Adrenal gland (tissue), 12 donors: Measurements from ENCODE around the gene CFAP97D1. TPM values are rescaled to one million over a fixed set of nuclear protein-coding genes. Genes with fewer than 3 reads are reported as not detected.

Source experiments
- DNase-seq, 7 donors: peaks; one replicate each; pipeline ENCODE4 v3.0.0-alpha.2; 2019 to 2020
- H3K27ac ChIP-seq, 5 donors: fragments of 200-600 bp; sonication (generic) in 4 of 5; 1 replicate in 3 of 5; 2 replicates in 2 of 5; pipeline versions ENCODE4 v1.5.1 to v1.8.0; 2016 to 2020; ENCODE audit warnings: mild to moderate bottlenecking in 1 of 5
- H3K27me3 ChIP-seq: fragments of 200-600 bp; 2 replicates; pipeline ENCODE4 v1.8.0; 2021
- H3K36me3 ChIP-seq, 2 donors: fragments of 200-600 bp; replicated peaks in 1 of 2; 1 replicate in 1 of 2; 2 replicates in 1 of 2; pipeline versions ENCODE4 v1.5.1 to v1.8.0; 2018 to 2022
- H3K4me1 ChIP-seq, 2 donors: fragments of 200-600 bp; replicated peaks in 1 of 2; 1 replicate in 1 of 2; 2 replicates in 1 of 2; pipeline versions ENCODE4 v1.5.1 to v1.8.0; 2018 to 2021
- H3K4me3 ChIP-seq, 4 donors: fragments of 200-600 bp; sonication (generic) in 3 of 4; one replicate each; pipeline ENCODE4 v1.5.1; 2016 to 2018
- H3K9me3 ChIP-seq, 3 donors: fragments of 200-600 bp; sonication (generic) in 1 of 3; replicated peaks in 1 of 3; 1 replicate in 2 of 3; 2 replicates in 1 of 3; pipeline versions ENCODE4 v1.5.1 to v1.8.0; 2016 to 2021
- CTCF ChIP-seq, 6 experiments: fragments of 450-650 bp in 4 of 6; fragments of 200-600 bp in 2 of 6; sonication (generic) in 1 of 6; IDR thresholded peaks; 1 replicate in 5 of 6; 2 replicates in 1 of 6; pipeline versions ENCODE4 v1.5.1 to v1.8.0; 2016 to 2021; ENCODE audit warnings: antibody characterized with exemption in 6 of 6, mild to moderate bottlenecking in 2 of 6, moderate library complexity in 1 of 6
- POLR2A ChIP-seq, 2 donors: fragments of 450-650 bp; IDR thresholded peaks; one replicate each; pipeline ENCODE4 v1.6.1; 2017; ENCODE audit warnings: antibody characterized with exemption in 2 of 2, mild to moderate bottlenecking in 2 of 2, moderate library complexity in 1 of 2
- WGBS, 4 donors: extraction: QIAGEN DNeasy Blood & Tissue Kit in 2 of 4; methylation state at CpG; one replicate each; pipeline versions ENCODE4 v1.1.5 to v1.1.7; 2013 to 2017; 5-methylcytosine and 5-hydroxymethylcytosine counted together
- intact Hi-C, 2 donors: fragments of 100-400 bp; cut with DNase I; formaldehyde crosslinking; loops; one replicate each; pipeline versions ENCODE4 v1.14.1 to v1.15.0; 2022 to 2023
- polyA plus RNA-seq, 3 donors: library from polyadenylated mRNA; stranded (reverse); fragments of 200-250 nt in 2 of 3; fragments of 350-450 nt in 1 of 3; fragmentation: Illumina TruSeq in 1 of 3; extraction: RNeasy Lipid Tissue Mini Kit (QIAGEN cat#74804) in 1 of 3; gene quantifications; one replicate each; pipeline ENCODE4 v1.2.3, GENCODE V29; 2013 to 2014
- total RNA-seq, 9 donors: library from RNA; depleted of rRNA in 4 of 9; stranded (reverse); fragments of >200 nt in 4 of 9; fragments of 120-200 nt in 1 of 9; fragmentation: NEBNext Ultra II Directional in 1 of 9; extraction: Animal tissue kit (Norgen Biotek cat#: 25700) in 1 of 9; gene quantifications; one replicate each; pipeline versions ENCODE4 v1.1.0 to v1.2.4, GENCODE V29; 2013 to 2023
- donor health status: healthy with polysubstance abuse.
- donor health status: Bipolar disorder and iron deficiency.
- donor health status: DM: yes; HTN: yes; CAD: no.
- donor health status: DM: no; HTN: no; CAD: no.
- donor health status: DM: no; HTN: no; CAD: no.
- donor health status: DM: yes; HTN: yes; CAD: no.

CFAP97D1 gene
- total and polyA plus RNA-seq, 12 donors, result under 0.01 to 0.28 TPM; not detected in 10

GRCh38 chr17:43772877-43773648 lies 7.2 kb upstream of the CFAP97D1 start:
- 75 to 81% (median 76%) methylated on average over 10 of the region's 10 CpGs for WGBS, 4 donors

GRCh38 chr17:43774304-43775250 lies 5.7 kb upstream of the CFAP97D1 start:
- WGBS, 4 donors, result 89 to 97% (median 91%) methylated on average over 10 to 16 of the region's 16 CpGs
- DNase-seq, result no peak
- TF ChIP-seq POLR2A (IDR thresholded peaks at IDR 0.05), result no peak
- TF ChIP-seq CTCF (IDR thresholded peaks at IDR 0.05), result no peak
- intact Hi-C loops, result no loop called here
- Histone ChIP-seq H3K4me3 (no peak overlapping the region), H3K9me3 (no peaks in the 10 kb centered on the region), H3K27me3 (no peaks in the 10 kb centered on the region), H3K4me1 (peaks cover 12 to 33% of the 10 kb centered on the region in 2 donors), H3K36me3 (peaks cover 0 to 54% of the 10 kb centered on the region in 2 donors), H3K27ac (no peak overlapping the region)

More at GRCh38 chr17:43772877-43773648, 7.2 kb upstream of the CFAP97D1 start:
- intact Hi-C loops, result no loop called here
- Histone ChIP-seq H3K27me3 (no peaks in the 10 kb centered on the region), H3K27ac (peak overlapping the region in 2 of 5 donors; percentile 53 to 57), H3K36me3 (peaks cover 0 to 69% of the 10 kb centered on the region in 2 donors), H3K4me1 (peaks cover 12 to 37% of the 10 kb centered on the region in 2 donors), H3K9me3 (no peaks in the 10 kb centered on the region), H3K4me3 (no peak overlapping the region)
- DNase-seq, result peak in 2 of 7 donors; percentile 56 to 61
- TF ChIP-seq CTCF (IDR thresholded peaks at IDR 0.05) (no peak), POLR2A (IDR thresholded peaks at IDR 0.05) (no peak)

GRCh38 chr17:43778337-43779144 lies 1.7 kb upstream of the CFAP97D1 start, which contains the start of gene DUSP3:
Gene DUSP3 (minus strand): TSS chr17:43778977. CDS start chr17:43778924, 53 bp downstream.
- peak within 1 kb of the TSS; percentile 50 to 81 (median 64) for H3K4me3 ChIP-seq
- H3K9me3 ChIP-seq, result no peaks in the 10 kb centered on the region
- H3K27me3 ChIP-seq, result no peaks in the 10 kb centered on the region
- peaks cover 12 to 30% of the 10 kb centered on the region in 2 donors for H3K4me1 ChIP-seq
- WGBS, 4 donors, result 0 to 1% (median 1%) methylated on average over 28 to 100 of the region's 100 CpGs; no CpG with 5 or more reads in 1 of the 4 donors
- peak; percentile 97 to 99 (median 98) for DNase-seq
- peak within 1 kb of the TSS; percentile 98 to 100 (median 100) for H3K27ac ChIP-seq
- TF ChIP-seq POLR2A (IDR thresholded peaks at IDR 0.05) (peak; percentile 94 to 95), CTCF (IDR thresholded peaks at IDR 0.05) (no peak)
- peaks cover 0 to 18% of the 10 kb centered on the region in 2 donors for H3K36me3 ChIP-seq
- intact Hi-C loops, result no loop called here
